NCI-H128 (cell line): ENCODE results near the gene AXIN1.
"Not testable (repeated sequence)": the region's sequence is repeated elsewhere in the genome, so short reads cannot be mapped to it uniquely, and the experiment has no call there.

Source experiments
- DNase-seq: peaks from one replicate; lab custom pipeline; 2025; ENCODE audit not compliant: unreplicated experiment; lab: John Stamatoyannopoulos, UW

The AXIN1 gene

DNA sequence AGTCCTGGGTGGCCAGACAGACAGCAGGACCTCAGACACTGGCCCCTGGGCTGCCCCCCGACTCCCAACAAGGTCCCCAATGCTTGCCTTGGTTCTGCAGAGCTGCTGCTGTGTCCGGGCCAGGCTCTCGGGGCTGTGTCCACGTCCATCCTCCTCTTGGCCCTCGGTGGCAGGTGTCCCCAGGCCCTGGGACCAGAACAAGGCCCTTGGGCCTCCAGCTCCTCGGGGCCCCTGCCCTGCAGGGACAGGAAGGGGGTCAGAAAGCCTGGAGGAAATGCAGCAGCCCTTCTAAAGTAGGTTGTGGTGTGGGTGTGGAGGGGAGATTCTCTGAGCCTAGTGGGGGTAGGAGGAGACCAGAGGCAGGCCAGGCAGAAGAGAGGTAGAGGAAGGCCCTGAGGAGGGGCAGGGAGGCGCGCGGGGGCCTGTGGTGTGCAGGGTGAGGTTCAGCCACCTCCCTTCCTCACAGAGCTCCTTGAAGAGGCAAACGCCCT is 2.5 kb upstream of the AXIN1 start:
- DNase-seq: no peak

DNA sequence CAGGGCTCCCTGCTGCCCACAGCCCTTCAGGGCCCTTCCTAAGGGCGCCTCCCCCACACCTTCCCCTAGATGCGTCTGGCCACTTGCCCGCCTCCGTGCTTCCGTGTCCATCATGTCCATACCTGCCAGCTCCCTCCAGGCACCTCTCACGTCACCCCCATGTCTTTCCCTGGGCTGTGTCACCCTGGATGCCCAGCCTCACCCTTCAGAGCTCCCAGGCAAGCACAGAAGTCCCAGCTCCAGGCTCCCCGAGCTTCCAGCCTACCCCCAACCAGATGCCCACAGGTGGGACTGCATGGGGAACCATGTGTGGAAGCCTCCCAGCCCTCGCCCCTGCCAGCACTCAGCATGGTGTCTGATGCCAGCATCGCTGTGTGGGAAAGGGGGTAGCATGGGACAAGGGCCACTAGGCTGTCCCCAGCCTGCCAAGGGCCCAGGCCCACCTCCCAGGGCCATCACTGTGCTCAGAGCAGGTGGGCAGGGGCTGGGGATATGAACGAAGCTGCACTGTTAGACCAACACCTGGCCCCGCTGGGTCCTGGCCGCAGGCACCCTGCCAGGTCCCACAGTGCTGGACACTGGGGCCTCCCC is 1.9 kb upstream of the AXIN1 start:
- DNase-seq: no peak

DNA sequence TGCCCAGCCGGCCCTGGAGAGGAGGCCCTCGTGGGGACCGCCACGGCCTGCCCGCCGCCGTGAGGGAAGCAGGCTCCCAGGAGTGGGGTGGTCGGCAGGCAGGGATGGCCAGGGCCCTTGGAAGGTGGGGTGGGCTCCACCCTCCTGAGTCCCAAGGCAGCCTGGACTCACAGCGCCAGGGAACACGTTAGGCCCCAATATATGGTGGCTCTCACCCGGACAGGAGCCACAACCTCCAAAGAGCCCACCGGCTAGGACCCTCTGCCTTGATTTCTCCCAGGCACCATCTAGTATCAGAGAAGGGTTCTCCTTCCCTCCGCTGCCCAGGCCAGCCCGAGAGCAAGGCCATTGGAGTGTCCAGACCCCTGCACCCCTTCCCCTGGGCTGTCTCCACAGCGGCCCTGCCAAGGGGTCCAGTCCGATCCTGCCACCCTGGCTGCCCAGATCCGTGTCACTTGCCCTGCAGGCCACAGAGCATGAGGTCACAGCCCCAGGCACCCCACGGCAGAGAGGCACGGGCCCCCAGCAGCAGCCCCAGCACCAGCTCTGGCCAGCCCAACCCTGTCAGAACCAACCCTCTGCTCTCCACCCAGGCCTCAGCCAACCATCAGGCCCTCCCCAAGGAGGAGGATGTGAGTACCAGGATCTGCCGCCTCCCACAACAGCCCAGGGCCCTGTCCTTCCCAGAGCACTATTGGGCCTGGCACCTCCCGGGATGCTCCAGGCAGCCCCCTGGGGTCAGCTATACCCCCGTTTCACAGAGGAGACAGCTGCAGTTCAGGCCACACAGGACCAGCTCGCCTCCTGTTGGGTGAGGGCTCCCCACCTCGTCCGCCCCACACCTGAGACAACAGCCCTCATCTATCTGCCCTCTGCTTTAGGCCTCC is 1.1 kb upstream of the AXIN1 start:
- no peak for DNase-seq

DNA sequence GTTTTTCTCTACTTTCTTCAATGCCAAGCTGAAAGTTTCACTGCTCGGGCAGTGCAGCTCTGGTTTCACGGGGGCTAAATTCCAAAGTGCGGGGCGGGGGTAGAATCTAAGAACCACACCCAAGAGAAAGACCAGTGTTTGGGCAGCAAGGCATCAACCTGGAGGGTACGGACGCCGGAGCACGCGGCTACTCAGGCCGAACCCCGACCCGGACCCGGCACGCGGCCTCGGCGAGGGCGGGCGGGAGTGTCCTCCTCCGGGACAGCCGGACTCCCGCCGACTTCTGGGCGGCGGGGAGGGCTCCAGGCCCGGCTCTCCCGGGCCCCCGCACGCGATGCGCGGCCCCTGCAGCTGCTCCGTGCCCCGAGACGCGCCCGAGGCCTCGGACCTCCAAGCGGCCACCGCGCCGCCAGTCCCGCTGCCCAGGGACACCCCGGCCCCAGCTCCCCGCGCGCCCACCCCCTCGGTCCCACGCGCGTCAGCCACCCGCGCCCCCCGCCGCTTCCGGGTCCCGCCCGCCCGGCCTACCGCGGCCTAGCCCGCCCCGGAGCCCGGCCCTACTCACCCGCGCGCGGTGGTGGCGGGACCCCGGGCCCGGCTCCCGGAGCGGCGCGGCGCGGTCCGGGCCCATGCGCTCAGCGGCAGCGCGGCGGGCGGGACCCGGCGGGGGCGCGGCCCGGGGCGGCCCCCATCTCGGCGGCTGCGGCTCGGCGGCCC is 561 bp downstream of the AXIN1 start:
- no peak for DNase-seq

DNA sequence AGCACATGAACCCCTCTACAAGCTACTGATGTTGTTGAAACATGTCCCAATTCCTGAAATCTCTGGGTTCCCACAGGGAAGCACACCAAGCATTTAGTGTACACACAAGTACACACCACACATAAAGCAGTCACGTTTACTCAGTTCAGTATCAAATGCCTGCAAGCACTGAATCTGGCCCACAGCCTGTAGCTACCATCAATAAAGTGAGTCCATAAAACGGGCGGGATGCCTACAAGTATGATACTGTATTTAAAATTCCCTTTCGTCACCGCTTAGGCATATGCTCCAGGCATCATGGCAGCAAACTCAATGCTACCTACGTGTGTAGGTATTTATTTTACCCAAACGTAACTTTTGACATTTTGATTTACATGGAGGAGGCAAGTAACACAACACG is 2.3 kb downstream of the AXIN1 start:
- DNase-seq: no peak

DNA sequence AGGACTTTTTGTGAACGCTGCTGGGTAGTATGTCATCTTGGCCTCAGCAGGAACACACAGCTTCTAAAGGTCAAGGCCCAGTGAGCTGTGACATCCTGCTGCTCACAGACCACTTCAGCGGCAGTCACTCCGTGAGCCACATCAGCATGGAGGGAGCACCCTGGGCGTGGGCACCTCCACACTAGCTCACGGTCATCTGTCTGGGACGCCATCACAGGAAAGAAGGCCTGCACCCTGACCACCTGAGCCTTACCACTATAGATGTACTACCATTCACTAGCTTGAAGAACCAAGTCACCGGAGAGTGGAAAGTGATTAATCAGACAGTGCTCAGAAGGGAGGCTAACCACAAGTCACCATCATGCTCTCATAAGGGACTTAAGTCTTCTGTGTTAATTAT is 3.3 kb downstream of the AXIN1 start:
- DNase-seq: no peak

DNA sequence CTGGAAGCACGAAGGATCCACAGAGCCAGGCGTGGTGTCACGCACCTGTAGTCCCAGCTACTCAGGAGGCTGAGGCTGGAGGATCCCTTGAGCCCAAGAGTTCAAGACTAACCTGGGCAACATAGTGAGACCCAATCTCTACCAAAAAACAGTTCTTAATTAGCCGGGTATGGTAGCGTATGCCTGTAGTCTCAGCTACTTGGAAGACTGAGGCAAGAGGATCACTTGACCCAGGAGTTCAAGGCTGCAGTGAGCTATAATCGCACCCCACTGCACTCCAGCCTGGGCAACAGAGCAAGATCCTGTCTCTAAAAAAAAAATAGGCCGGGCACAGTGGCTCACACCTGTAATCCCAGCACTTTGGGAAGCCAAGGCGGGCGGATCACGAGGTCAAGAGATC is 4.0 kb downstream of the AXIN1 start:
- not testable (repeated sequence) for DNase-seq

DNA sequence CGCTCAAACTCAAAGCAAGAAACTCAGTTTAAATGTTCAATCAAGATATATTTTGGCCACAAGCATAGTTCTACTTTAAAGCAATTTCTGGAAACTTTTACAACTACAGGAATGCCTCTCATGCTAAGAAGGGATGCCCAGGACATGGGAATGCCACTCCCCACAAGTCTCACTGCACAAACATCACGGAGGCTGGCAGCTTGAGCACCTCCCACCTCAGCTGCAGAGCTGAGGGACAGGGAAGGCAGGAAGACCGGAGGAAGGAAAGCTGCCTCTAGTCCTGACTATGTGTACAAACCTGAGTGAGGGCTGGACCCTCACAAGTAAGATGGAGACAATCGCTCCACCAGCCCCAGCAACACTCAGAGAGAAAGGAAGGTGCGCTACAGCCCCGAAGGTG is 5.3 kb downstream of the AXIN1 start:
- DNase-seq: no peak

DNA sequence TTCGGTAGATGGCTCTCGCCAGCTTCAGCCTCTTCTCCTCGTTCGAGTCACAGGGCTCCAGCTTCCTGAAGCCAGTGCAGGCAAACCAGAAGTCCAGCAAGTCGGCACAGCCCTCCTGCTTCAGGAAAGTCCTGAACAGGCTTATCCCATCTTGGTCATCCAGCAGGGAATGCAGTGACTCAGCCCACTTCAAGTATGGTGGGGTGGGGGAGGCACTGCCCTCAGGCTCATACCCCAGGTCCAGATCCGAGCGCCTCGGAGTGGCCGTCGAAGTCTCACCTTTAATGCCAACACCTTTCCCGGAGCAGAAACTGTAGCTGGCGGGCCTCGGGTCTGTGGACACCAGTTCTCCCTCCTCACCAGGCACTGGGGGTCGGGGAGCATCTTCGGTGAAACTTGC is 5.9 kb downstream of the AXIN1 start:
- DNase-seq: no peak

DNA sequence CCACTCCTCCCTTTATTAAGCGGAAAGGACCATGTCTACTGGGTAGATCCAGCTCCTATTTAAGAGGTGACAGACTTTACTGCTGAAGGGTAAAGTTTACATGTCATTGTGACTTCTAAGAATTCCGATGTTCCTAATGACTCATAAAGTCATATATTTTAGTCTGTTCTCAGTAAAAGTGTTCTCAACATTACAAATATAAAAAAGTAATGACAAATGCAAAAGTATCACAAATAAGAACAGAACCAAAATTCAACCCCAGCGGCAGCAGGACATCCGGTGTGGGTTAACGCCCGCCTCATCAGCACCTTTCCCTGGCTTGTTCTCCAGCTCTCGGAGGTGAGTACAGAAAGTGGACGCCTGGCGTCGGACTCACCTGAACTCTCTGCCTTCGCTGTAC is 6.8 kb downstream of the AXIN1 start:
- DNase-seq: no peak

DNA sequence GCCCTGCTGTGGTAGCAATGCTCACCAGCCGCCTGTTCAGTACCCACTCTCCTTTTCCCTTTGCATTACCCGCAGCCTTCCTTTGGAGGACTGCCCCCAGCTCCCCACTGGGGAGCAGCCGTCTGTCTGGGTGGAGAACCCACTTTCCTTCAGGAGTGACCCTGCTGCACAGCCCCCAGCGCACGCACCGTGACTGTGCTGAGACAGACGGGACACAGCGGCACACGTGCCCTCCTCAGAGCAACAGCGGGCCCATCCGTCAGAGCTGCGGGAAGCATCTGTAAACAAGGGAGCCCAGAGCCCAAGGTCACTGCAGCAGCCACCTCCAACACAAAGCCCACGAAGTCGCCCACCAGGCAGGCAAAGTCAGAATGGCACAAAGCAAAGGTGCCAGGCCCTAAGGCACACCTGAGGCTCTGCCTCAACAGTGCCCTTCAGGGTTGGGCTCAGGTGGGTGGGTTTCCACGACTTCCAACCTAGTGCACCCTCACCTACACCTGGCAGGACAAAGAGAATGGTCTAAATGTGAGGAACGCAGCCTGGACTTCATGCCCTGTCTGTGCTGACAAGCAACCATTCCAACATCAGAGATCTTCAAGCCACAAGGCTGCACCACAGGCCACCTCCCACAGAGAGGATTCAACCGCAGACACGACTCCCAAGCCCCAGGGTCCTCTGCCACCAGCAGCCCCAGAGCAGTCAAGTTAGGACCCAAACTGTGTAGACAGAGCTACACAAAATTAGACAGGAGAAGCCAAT is 9.9 kb downstream of the AXIN1 start:
- DNase-seq: no peak

DNA sequence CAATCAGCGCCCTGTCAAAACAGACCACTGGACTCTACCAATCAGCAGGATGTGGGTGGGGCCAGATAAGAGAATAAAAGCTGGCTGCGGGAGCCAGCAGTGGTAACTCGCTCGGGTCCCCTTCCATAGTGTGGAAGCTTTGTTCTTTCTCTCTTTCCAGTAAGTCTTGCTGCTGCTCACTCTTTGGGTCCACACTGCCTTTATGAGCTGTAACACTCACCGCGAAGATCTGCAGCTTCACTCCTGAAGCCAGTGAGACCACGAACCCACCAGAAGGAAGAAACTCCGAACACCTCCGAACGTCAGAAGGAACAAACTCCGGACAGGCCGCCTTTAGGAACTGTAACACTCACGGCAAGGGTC is 10.6 kb downstream of the AXIN1 start:
- DNase-seq: not testable (repeated sequence)

DNA sequence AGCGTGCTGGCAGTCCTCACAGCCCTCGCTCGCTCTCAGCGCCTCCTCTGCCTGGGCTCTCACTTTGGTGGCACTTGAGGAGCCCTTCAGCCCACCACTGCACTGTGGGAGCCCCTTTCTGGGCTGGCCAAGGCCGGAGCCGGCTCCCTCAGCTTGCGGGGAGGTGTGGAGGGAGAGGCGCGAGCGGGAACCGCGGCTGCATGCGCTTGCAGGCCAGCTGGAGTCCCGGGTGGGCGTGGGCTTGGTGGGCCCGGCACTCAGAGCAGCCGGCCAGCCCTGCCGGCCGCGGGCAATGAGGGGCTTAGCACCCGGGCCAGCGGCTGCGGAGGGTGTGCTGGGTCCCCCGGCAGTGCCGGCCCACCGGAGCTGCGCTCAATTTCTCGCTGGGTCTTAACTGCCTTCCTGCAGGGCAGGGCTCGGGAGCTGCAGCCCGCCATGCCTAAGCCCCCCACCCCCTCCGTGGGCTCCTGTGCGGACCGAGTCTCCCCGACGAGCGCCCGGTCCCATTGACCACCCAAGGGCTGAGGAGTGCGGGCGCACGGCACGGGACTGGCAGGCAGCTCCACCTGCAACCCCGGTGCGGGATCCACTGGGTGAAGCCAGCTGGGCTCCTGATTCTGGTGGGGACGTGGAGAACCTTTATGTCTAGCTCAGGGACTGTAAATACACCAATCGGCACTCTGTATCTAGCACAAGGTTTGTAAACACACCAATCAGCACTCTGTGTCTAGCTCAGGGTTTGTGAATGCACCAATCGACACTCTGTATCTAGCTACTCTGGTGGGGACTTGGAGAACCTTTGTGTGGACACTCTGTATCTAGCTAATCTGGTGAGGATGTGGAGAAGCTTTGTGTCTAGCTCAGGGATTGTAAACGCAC is 11.2 kb downstream of the AXIN1 start:
- not testable (repeated sequence) for DNase-seq

DNA sequence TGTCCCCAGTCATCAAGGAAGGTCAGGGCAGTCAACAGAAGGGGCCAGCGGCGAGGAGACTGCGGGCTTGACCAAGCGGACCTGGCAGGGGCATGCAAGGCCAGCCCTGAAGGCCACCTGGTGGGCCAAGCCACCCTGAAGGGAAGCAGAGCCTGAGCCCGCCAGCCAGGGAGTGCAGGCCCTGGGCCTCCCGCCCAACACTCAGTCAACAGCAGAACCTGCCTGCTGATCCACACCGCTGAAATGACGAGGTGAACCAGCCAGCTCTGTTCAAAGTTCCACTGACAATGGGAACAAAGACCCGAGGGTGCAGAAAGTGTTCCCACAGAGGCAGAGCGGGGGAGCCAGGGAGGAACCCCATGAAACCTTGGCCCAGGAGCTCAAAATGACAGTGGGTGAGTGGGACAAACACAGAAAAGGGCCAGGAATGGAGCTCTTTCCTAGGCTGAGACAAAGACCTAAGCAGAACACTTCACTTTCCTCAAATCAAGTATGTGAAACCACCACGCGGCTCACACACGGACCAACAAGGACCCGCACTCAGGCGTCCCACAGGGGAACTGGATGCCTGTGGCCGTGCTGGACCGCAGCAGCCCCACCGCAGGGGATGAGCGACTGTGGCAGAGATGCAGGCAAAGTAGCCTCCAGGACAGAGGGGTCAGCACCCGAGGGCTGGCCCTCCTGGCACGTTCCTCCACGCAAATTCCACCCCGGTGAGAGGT is 12.0 kb downstream of the AXIN1 start:
- DNase-seq: no peak

DNA sequence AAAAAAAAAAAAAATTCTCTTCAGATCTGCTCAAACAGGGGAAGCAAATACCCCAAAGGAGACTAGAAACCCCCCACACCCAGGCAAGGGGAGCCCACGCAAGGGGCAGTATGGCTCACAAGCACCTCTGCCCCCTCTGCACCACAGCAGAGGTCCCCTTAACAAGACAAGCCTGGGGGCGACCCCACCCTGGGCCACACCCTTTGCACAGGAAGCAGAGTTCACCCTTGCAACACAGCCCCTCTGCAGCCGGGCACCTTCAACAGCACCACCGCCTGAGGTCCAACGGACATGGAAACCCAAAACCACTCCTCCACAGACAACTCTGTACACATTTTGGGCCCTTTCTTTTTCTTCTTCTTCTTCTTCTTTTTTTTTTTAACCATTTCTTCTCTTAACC is 12.8 kb downstream of the AXIN1 start:
- DNase-seq: no peak

DNA sequence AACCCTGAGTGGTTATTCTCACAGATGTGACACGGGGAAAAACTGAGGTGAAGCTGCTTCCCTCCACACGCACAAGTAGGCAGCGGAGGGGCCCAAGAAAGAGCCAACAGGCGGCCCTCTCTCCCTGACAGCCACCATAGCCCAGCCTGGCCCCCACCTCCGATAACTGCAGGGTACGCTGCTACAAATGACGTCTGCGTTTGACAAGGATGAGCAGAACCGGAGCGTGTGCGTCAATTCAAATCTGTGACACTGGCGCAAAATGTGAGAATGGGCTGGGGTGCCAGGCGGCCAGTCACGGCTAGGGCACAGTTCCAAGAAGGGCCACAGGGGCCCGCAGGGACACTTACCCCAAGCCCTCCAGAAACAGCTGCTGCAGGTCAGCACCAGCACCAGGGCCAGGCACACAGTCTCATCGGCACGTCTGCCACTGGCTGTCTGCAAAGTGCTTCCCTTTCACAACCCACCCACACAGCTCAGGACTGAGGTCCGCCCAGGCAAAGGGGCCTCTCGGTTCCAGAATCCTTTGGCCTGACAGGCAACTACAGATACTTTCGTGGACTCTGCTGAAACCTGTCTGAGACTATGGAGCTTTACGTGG is 14.4 kb downstream of the AXIN1 start:
- DNase-seq: no peak

DNA sequence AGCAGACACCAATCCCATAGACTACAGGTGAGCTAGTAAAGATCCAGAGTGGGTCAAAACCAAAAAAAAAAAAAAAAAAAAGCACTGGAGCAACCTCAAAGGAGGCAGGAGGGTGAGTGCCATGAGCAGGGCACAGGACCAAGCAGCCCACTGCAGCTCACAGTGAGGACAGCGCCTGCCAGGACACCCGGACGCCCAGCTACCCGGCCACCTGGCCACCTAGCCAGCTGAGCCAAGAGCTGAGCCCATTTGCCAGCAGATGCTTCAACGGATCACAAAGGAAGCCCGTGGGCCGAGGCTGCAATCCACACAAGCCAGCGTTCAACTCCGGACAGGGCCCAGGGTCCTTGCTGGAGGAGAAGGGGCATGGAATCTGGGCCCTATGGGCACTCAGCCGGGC is 15.1 kb downstream of the AXIN1 start:
- no peak for DNase-seq

DNA sequence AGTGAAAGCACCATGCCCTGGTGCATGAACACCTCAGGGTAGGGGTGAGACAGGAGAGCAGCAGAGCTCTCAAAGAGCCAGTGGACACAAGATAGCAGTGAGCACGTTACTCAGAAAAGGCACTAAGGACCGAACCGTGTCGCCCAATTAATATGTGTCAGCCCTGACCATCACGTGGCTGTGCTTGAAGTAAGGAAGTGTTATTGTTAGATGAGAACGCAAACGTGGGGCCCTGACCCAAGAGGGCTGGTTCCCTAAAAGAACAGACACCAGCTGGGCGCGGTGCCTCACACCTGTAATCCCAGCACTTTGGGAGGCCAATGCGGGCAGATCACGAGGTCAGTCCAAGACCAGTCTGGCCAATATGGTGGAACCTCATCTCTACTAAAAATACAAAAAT is 16.3 kb downstream of the AXIN1 start:
- no peak for DNase-seq
